Measurements from ENCODE around the gene TULP4.

DNA sequence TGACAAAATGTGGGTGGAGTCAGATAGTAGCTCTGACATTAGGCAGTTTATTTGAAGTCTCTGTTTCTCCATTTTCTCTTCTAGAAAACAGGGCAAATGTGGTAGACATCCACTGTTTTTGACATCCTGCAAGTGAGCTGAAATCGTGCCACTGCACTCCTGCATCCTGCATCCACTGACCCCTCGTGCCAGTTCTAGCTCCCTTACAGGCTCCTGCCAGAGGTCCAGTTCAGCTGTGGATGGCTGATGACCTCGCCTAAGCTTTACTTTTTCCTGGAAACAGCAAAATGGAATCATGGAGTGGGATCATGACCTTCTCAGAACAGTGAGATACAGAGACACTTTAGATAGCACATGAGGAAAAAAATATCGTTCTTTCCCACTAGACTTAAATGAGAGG, 58.5 kb downstream of the TULP4 start:
- TF ChIP-seq, protein P1, sequence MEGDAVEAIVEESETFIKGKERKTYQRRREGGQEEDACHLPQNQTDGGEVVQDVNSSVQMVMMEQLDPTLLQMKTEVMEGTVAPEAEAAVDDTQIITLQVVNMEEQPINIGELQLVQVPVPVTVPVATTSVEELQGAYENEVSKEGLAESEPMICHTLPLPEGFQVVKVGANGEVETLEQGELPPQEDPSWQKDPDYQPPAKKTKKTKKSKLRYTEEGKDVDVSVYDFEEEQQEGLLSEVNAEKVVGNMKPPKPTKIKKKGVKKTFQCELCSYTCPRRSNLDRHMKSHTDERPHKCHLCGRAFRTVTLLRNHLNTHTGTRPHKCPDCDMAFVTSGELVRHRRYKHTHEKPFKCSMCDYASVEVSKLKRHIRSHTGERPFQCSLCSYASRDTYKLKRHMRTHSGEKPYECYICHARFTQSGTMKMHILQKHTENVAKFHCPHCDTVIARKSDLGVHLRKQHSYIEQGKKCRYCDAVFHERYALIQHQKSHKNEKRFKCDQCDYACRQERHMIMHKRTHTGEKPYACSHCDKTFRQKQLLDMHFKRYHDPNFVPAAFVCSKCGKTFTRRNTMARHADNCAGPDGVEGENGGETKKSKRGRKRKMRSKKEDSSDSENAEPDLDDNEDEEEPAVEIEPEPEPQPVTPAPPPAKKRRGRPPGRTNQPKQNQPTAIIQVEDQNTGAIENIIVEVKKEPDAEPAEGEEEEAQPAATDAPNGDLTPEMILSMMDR (IDR thresholded peaks at IDR 0.05), result no peak
- TF ChIP-seq POLR2A (IDR thresholded peaks at IDR 0.05), result no peak

Data from upper lobe of left lung (tissue), 4 donors.